Panc1 (cell line): ENCODE measurements around the gene SLC6A6.

Source experiments
- CTCF ChIP-seq: fragments of 450-650 bp; IDR thresholded peaks from 2 replicates; pipeline ENCODE4 v1.5.1; 2017; ENCODE audit warnings: mild to moderate bottlenecking
- REST ChIP-seq, 2 experiments: IDR thresholded peaks; 2 replicates each; pipeline ENCODE4 v1.6.1; 2011 to 2012; ENCODE audit warnings: low read depth in 2 of 2, control low read depth in 1 of 2, low read length in 1 of 2, mild to moderate bottlenecking in 1 of 2, moderate library complexity in 1 of 2; ENCODE audit not compliant: insufficient read depth in 1 of 2

GRCh38 chr3:14458434-14459275, 56.2 kb downstream of the SLC6A6 start:
- no peak for TF ChIP-seq CTCF
- no peak for TF ChIP-seq REST (IDR thresholded peaks at IDR 0.05; ENCODE audit: insufficient read depth in 1 of 2, low read depth in 2 of 2, low read length in 1 of 2)
